NCI-H2196 (cell line): ENCODE data around the gene NINJ1.
"Not testable (repeated sequence)": the region's sequence is repeated elsewhere in the genome, so short reads cannot be mapped to it uniquely, and the experiment has no call there.

Experiments used
- DNase-seq: peaks from one replicate; lab custom pipeline; 2025; ENCODE audit not compliant: unreplicated experiment; lab: John Stamatoyannopoulos, UW

Gene NINJ1

GRCh38 chr9:93107151-93107824, 26.8 kb downstream of the NINJ1 start:
- no peak for DNase-seq

DNA sequence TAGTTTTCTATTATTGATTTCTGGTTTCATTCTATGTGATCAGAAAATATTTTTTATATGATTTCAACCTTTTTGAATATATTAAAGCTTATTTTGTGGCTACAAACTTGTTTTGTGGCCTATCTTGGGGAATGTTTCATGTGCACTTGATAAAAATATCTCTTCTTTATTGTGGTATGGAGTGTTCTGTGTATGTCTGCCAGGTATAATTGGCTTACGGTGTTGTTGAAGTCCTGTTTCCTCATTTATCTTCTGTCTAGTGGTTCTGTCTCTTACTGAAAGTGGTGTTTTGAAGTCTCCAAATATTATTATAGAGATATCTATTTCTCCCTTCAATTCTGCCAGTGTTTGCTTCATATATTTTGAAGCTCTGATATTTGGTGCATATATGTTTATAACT, 28.4 kb downstream of the NINJ1 start:
- no peak for DNase-seq

DNA sequence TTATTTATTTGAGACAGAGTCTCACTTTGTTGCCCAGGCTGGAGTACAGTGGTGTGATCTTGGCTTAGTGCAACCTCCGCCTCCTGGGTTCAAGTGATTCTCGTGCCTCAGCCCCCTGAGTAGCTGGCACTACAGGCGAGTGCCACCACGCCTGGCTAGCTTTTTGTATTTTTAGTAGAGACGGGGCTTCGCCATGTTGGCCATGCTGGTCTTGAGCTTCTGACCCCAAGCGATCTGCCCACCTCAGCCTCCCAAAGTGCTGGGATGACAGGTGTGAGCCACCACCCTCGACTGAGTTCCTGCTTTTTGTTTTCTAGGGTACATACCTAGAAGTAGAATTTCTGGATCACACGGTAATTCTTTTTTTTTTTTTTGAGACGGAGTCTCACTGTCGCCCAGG, 33.0 kb downstream of the NINJ1 start:
- not testable (repeated sequence) for DNase-seq

DNA sequence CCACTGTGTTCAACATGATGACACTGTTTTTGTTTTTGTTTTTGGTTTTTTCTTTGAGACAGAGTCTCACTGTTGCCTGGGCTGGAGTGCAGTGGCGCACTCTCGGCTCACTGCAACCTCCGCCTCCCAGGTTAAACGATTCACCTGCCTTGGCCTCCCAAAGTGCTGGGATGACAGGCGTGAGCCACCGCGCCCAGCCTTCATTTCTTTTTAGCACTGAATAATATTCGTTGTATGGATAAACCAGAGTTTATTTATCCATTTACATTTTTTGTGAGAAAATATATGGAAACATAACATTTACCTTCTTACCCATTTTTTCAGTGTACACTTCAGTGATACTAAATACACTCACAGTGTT, 33.8 kb downstream of the NINJ1 start:
- DNase-seq: no peak

DNA sequence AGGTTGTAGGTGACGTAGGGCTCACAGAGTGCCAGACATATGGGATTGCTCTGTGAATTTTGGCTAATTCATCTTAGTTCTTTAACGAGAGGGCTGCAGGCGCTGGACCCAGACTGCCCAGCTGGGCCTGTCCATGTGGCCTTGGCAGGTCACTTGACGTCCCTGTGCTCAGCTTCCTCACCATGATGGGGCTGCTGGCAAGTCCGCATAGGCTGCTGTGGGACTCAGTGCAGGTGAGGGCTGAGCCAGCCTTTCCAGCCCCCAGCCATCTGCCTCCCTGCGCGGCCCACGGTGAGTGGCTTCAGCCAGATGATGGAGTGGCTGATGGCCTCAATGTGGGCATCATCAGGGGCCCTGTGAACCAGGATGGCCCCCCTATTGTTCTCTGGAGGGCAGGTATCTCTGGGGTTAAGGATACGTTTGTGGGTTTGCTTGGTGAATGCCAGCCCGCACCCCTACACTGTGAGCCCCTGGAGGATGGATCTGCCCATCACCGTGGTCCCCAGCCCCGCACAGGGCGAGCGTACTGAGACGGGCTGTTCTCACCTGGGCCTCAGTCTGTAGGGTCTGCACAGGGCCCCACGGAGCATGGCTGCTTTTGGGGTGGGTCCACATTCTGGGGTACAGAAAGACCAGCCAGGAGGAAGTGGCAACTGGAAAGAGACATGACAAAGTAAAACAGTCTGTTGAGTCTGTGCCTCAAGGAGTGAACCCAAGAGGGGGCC, 34.3 kb downstream of the NINJ1 start:
- DNase-seq: no peak

- peak; percentile 72 for DNase-seq
These were observed 35.7 kb downstream of the NINJ1 start for GRCh38 chr9:93098236-93098946.

GRCh38 chr9:93097511-93098201, 36.4 kb downstream of the NINJ1 start:
- no peak for DNase-seq

DNA sequence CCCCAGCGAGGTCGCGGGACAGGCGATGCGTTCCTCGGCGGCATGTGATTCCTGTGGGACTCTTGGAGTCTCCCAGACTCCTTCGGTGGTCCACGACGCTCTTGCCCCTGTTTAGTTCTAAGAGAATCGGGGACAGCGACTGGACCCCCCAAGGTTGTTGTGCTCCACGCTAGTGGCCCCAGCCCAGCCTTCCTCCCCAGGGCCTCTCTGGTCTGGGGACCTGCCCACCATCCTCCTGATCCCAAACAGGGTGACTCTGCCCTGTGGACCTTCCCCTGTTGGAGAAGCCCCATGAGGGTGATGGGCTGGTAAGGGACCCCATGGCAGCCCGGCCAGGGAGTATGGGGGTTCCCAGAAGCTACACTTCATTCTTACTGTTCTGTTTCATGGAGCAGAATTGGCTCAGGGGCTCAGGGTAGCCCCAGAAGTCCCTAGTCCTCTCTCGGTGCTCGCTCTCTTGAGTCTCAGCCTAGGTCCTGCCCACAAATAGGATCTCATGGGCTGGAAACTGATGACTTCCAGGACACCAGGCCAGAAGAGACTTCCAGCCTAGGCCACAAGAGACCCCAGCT, 37.2 kb downstream of the NINJ1 start:
- DNase-seq: no peak

GRCh38 chr9:93096131-93096802, 37.8 kb downstream of the NINJ1 start, which contains the start of gene CARD19:
TSS of gene CARD19 (plus strand) at chr9:93096217. CDS start at chr9:93096346, 129 bp downstream.
- no peak for DNase-seq

GRCh38 chr9:93095205-93096130, 38.6 kb downstream of the NINJ1 start:
- DNase-seq: peak; percentile 100

DNA sequence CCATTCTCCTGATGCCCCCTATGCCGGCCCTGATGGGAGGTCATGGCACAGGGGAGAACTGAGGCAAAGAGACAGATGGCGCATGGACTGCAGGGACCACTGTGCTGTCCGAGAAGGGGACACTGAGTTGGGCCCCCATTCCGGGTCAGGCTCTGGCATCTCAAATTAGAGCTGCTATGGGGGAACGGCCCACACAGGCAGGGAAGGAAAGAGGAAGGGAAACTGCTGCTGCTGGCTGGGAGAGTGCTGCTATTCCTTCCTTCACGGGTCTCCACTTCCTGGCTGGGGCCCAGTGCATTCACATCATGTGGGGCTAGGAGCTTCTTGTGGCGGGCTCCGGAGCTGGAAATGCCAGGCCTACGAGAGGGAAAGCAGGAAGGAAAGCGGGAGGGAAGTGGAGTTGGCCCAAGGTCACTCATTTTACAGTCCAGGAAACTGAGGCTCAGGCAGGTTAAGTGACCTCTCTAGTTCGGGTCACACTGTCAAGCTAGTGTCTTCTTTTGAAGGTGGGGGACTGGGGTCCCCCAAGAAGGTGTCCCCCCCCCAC, 39.3 kb downstream of the NINJ1 start:
- no peak for DNase-seq

- DNase-seq: no peak
These were observed 40.0 kb downstream of the NINJ1 start for GRCh38 chr9:93093877-93094657.

DNA sequence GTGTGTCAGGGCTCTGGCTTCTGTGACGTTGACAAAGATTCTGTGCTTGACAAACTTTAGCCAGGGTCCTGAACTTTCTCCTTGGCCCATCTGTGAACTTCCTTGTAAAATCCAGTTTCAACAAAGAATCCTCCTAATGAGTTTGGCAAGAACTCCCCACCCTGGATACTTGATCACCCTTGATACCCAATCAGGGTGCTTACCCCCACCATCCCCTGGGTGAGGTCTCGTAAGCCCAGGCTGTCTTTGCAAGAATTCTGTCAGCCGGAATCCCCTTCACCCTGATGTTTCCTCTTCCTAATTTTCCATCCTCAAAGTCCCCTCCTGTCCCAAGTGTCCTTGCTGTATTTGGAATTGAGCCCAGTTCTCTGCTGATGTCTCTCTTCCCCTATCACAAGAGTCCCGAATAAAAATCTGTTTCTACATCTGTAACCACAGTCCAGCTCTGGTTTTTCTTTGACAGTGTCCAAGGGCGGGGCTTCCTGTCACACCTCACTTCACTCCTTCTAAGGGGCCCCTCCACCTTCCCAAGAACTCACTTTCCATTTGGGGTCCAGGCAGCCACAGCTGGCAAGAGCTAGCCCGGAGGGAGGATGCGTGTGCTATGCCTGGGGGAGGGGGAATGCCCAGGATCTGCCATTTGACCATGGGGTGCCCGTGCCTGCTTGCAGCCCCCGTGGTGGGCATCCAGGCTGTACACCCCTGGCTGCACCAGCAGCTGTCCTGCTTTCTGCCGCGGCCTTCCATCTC, 40.7 kb downstream of the NINJ1 start:
- DNase-seq: no peak

DNA sequence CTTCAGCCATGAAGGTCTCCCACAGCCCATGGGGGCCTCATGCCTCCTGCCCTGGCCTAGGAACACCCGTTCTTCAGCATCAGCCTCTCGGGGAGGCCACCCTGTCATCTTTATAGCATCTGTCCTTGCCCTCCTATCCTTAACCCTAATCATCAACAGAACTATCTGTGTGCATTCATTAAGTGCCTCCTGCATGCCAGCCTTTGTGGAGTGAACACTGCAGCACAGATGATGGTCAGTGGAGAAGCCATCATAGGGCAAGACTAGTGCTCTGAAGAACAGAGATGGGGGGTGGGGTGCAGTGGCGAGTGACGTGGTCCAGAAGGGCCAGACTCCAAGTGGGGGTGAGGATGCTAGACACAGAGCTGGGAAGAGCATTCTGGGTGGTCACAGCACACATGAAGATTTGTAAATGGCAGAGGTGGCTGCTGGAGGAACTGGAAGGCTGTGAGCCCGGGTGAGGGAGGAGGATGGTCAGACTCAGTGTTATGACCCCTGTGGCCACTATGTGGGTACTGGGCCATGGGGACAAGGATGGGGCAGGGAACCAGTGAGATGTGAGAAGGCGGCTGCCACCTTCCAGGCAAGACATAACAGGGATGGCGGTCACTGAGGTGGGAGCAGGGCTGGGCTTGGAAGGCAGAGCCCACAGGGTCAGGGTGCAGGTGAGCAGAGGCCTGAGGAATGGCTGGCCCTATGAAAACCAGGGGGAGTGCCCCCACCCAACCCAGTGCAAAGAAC, 41.6 kb downstream of the NINJ1 start:
- DNase-seq: no peak

DNA sequence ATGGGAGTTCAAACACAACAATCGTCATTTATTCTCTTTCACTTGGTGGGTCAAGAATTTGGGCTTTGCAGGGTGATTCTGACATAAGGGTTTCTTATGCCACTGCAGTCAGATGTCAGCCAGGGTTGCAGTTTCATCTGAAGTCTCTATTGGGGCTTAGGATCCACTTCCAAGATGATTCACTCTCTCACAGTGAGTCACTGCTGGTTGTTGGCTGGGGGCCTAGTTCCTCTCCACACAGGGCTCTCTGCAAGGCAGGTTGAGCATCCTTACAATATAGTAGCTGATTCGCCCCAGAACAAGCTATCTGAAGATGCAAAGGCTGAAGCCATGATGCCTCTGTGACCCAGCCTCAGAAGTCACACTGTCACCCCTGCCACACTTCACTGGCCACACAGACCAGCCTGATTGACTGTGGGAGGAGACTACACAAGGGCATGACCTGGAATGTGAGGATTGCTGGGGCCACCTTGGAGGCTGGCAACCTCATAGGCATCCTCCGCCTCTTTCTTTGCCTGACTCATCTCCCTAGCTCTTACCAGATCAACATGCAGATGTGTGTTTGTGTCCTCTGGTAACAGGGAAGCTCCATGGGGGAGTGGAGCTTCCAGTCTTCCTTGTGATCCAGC, 42.5 kb downstream of the NINJ1 start:
- DNase-seq: peak; percentile 16

- DNase-seq: no peak
These were observed 43.0 kb downstream of the NINJ1 start for GRCh38 chr9:93091056-93091452.
